Mucosa of descending colon (tissue), 3 donors: ENCODE measurements around the gene CD99. TPM values are rescaled to one million over a fixed set of nuclear protein-coding genes. Genes with fewer than 3 reads are reported as not detected.
"Not testable (repeated sequence)": the region's sequence is repeated elsewhere in the genome, so short reads cannot be mapped to it uniquely, and the experiment has no call there.

Source experiments
- ATAC-seq: fragments of 200-7000 bp; cut with Tn5 transposase; one replicate; pipeline ENCODE4 v1.9.1; 2020; ENCODE audit warnings: mild to moderate bottlenecking, moderate library complexity
- DNase-seq, 3 donors: peaks; one replicate each; pipeline ENCODE4 v3.0.0-alpha.2; 2020
- H3K36me3 ChIP-seq: fragments of 200-600 bp; one replicate; pipeline ENCODE4 v1.8.0; 2021; ENCODE audit warnings: low read depth, mild to moderate bottlenecking
- H3K4me1 ChIP-seq: fragments of 200-600 bp; one replicate; pipeline ENCODE4 v1.8.0; 2021; ENCODE audit warnings: low read depth, mild to moderate bottlenecking
- H3K4me3 ChIP-seq: fragments of 200-600 bp; one replicate; pipeline ENCODE4 v1.8.0; 2021; ENCODE audit warnings: mild to moderate bottlenecking
- H3K9me3 ChIP-seq: fragments of 200-600 bp; one replicate; pipeline ENCODE4 v1.8.0; 2021; ENCODE audit warnings: mild to moderate bottlenecking
- intact Hi-C, 2 donors: fragments of 100-400 bp; cut with DNase I in 1 of 2; cut with micrococcal nuclease in 1 of 2; formaldehyde crosslinking; loops; one replicate each; pipeline versions ENCODE4 v1.11.0 to v1.11.1; 2022; cut with DNase I, micrococcal nuclease
- total RNA-seq, 3 donors: library from RNA; stranded (reverse); fragmentation: NEBNext Ultra II Directional in 2 of 3; extraction: Animal tissue kit (Norgen Biotek cat#: 25700) in 2 of 3; gene quantifications; one replicate each; pipeline versions ENCODE4 v1.2.1 to v1.2.4, GENCODE V29; 2021 to 2023
- TF ChIP-seq, protein P1 (sequence below): fragments of 200-600 bp; IDR thresholded peaks from one replicate; pipeline ENCODE4 v1.8.0; 2022; ENCODE audit warnings: antibody characterized with exemption, mild to moderate bottlenecking
- donor health status: DM: no; HTN: no; CAD: no; lungs with moderate emphysema.
- donor health status: DM: no; HTN: no; CAD: no.
- donor health status: DM: no; HTN: yes; CAD: no.

Gene CD99
- total RNA-seq, 3 donors from 2014 or later: 147 to 326 (median 171) TPM

DNA sequence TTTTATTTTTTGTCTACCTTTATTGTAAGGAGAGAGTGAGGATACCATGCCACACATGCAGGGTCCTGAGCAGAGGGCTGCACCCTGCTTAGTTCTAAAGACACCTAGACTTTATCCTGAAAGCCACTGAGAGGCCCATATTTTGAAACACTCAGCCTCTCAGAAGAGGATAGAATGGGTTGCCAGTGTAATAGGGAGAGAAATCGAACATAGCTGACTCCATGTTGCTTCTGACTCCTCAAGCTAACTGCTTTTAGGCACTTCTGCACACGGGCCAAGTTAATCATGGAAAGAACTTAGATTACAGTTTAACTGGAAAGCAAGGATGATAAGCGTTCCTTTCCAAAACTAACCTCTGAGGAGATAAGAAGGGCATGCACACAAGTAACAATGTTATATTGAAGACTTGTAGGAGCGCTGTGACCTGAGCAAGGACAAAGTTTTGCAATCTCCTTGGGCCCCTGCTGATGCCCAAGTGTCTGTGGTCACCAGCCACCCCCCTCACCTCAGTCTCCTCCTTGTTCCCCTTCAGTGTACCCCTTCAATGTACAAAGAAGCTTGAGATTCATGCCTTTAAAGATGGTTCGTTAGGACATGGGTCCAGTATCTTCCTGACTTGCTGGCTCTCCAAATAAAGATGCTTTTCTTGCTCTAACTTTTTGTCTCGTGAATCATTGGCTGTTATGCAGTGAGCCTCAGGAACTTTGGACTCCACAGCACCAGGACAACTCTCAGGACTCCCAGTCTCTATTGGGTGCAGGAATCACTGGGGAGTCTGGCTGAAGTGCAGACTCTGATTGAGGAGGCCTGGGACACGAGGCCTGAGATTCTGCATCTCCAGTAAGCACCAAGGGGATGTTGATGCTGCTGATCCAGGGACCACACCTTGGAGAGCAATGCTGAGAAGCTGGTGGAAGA is 25.4 kb upstream of the CD99 start:
- Histone ChIP-seq H3K36me3 (no peaks in the 10 kb centered on the region), H3K4me3 (no peak overlapping the region), H3K9me3 (no peaks in the 10 kb centered on the region), H3K4me1 (no peaks in the 10 kb centered on the region)
- TF ChIP-seq, protein P1, sequence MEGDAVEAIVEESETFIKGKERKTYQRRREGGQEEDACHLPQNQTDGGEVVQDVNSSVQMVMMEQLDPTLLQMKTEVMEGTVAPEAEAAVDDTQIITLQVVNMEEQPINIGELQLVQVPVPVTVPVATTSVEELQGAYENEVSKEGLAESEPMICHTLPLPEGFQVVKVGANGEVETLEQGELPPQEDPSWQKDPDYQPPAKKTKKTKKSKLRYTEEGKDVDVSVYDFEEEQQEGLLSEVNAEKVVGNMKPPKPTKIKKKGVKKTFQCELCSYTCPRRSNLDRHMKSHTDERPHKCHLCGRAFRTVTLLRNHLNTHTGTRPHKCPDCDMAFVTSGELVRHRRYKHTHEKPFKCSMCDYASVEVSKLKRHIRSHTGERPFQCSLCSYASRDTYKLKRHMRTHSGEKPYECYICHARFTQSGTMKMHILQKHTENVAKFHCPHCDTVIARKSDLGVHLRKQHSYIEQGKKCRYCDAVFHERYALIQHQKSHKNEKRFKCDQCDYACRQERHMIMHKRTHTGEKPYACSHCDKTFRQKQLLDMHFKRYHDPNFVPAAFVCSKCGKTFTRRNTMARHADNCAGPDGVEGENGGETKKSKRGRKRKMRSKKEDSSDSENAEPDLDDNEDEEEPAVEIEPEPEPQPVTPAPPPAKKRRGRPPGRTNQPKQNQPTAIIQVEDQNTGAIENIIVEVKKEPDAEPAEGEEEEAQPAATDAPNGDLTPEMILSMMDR: no peak
- DNase-seq (no peak), ATAC-seq (peak; percentile 14)
- intact Hi-C loops: no loop called here

DNA sequence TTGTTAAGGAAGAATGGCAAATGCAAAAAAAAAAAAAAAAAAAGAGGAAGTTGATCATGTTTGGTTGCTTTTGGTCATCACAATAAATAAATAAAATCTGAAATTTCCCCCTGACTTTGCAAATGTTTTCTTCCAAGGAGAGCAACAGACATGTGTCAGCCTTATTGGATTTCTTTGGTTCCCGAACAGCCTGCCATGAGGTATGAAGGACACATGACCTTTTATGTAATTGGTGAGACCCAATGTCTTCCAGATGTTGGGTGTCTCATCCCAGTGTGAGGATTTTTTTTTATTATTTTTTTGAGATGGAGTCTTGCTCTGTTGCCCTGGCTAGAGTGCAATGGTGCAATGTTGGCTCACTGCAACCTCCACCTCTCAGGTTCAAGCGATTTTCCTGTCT is 24.6 kb upstream of the CD99 start:
- DNase-seq: no peak
- no peaks in the 10 kb centered on the region for H3K4me1 ChIP-seq
- TF ChIP-seq, protein P1: no peak
- intact Hi-C loops: no loop called here
- ATAC-seq: no peak
- H3K4me3 ChIP-seq: no peak overlapping the region
- H3K9me3 ChIP-seq: no peaks in the 10 kb centered on the region
- H3K36me3 ChIP-seq: no peaks in the 10 kb centered on the region

DNA sequence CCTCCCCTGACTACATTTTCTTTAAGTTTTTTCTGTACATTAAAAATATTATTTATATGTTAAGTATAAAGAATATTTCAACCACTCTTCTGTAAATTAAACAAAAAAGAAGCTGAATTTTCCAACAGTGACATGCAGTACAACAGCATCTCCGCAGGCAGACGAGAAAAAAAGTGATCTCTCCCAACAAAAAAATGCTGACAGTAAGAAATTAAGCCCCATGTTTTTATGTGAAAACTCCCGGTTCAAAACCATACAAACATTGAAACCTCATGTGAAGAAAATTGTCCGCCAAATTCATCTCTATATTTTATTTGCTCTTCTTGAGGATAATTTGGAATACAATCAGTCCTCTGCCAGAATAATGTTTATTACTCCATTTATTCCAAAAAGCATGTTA is 20.1 kb upstream of the CD99 start:
- no peaks in the 10 kb centered on the region for H3K9me3 ChIP-seq
- no peak overlapping the region for H3K4me3 ChIP-seq
- TF ChIP-seq, protein P1: no peak
- DNase-seq: no peak
- ATAC-seq: no peak
- intact Hi-C loops: no loop called here
- H3K36me3 ChIP-seq: no peaks in the 10 kb centered on the region
- peaks cover 2% of the 10 kb centered on the region for H3K4me1 ChIP-seq

DNA sequence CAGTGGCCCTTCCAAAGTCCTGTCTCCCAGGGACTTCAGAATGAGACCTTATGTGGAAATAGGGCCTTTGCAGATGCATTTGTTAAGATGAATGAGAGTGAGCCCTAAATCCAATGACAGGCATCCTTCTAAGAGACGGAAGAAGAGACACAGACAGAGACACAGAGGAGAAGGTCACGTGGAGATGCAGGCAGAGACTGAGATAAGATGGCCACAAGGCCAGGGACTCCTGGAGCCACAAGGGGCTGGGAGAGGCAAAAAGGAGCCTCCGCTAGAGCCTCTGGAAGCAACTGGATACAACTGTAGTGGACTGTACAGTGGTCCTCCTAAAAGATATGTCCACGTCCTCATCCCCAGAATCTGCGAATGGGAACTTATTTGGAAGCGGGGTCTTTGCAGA is 19.0 kb upstream of the CD99 start:
- no peak for DNase-seq
- Histone ChIP-seq H3K9me3 (no peaks in the 10 kb centered on the region), H3K36me3 (no peaks in the 10 kb centered on the region), H3K4me3 (no peak overlapping the region), H3K4me1 (peaks cover 13% of the 10 kb centered on the region)
- intact Hi-C loops: no loop called here
- TF ChIP-seq, protein P1: no peak
- ATAC-seq: no peak

DNA sequence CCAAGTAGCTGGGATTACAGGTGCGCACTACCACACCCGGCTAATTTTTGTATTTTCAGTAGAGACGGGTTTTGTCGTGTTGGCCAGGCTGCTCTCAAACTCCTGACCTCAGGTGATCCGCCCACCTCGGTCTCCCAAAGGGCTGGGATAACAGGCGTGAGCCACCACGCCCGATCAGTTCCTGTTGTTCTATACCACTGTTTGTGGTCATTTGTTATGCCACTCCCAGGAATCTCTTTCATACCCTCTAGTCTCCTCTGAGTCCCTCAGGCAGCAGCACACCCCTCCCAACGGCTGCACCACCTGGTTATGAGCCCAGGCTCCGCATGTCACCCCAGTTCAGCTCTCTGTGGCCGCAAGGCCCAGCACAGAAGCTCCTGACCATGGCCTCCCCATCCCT is 17.5 kb upstream of the CD99 start:
- H3K4me1 ChIP-seq: peaks cover 13% of the 10 kb centered on the region
- ATAC-seq (no peak), DNase-seq (no peak)
- H3K9me3 ChIP-seq: no peaks in the 10 kb centered on the region
- TF ChIP-seq, protein P1: no peak
- H3K4me3 ChIP-seq: no peak overlapping the region
- H3K36me3 ChIP-seq: no peaks in the 10 kb centered on the region
- intact Hi-C loops: no loop called here

DNA sequence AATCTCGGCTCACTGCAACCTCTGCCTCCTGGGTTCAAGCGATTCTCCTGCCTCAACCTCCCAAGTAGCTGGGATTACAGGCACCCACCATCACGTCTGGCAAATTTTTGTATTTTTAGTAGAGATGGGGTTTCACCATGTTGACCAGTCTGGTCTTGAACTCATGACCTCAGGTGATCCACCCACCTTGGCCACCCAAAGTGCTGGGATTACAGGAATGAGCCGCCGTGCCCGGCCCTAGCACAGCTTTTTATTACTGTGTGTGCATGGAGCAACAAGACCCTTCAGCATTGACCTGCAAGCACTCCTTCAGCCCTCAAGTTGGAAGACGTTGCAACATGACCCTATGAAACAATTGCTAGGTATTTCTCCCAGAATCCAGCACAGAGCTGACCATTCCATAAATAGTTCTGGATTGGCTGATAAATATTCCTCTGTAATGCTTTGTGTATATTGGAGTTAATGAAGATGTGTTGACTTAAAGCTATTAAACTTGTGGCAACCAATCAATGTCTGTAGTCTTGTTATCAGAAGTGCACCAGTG is 15.4 kb upstream of the CD99 start:
- H3K36me3 ChIP-seq, ATAC-seq, H3K9me3 ChIP-seq, H3K4me3 ChIP-seq, DNase-seq, intact Hi-C loops: not testable (repeated sequence)
- H3K4me1 ChIP-seq: peaks cover 13% of the 10 kb centered on the region
